ENCODE measurements around the gene COIL. TPM values are rescaled to one million over a fixed set of nuclear protein-coding genes. Genes with fewer than 3 reads are reported as not detected.

The COIL gene
- total RNA-seq (19.8 and 22.9 TPM in 2 replicates), polyA plus RNA-seq (3.7 and 6.9 TPM in 2 replicates), polyA minus RNA-seq (7.6 and 9.6 TPM in 2 replicates)
- 18.8 TPM for total RNA-seq (2013)

- ATAC-seq (ENCODE audit: low read depth) (peak; percentile 100), DNase-seq (peak; percentile 95)
- Mint-ChIP-seq H3K27me3 (no peaks in the 10 kb centered on the region), H3K4me3 (peak within 1 kb of the TSS; percentile 91), H3K27ac (peak within 1 kb of the TSS; percentile 85), H3K4me1 (peaks cover 21% of the 10 kb centered on the region), H3K9me3 (ENCODE audit: insufficient read depth) (no peaks in the 10 kb centered on the region)
- H2AFZ ChIP-seq (ENCODE audit: insufficient read depth, low read depth, low read length, poor library complexity, severe bottlenecking): peak within 1 kb of the TSS; percentile 92
- peaks cover 14% of the 10 kb centered on the region for H4K20me1 ChIP-seq (ENCODE audit: control insufficient read depth, insufficient read depth, low read length, poor library complexity, severe bottlenecking)
- H3K9ac ChIP-seq (ENCODE audit: low read length): peak within 1 kb of the TSS; percentile 90
- peak within 1 kb of the TSS; percentile 73 for H3K4me2 ChIP-seq (replicated peaks; ENCODE audit: low read depth, low read length, poor library complexity, severe bottlenecking)
- POLR2A ChIA-PET: interaction anchor here (1.3 kb wide), 1 partner anchor 124 kb away, joined by 6 read pairs; the partner anchor contains the start of gene AKAP1
- 0% methylated on average over 49 of the region's 59 CpGs for WGBS (ENCODE audit: insufficient coverage)
- H3K4me1 ChIP-seq (ENCODE audit: control insufficient read depth in 2 of 2, insufficient read depth in 2 of 2, low read length in 2 of 2): peaks cover 11 to 13% of the 10 kb centered on the region in 2 donors
- intact Hi-C loops (cut with micrococcal nuclease): loop anchor here (1.0 to 5.0 kb wide), 6 partner anchors 17 to 128 kb away; partner anchors contain the start of genes AKAP1, C17orf67, SCPEP1 and TRIM25
- peak within 1 kb of the TSS; percentile 86 to 90 for H3K27ac ChIP-seq (ENCODE audit: low read length in 2 of 2)
- CTCF ChIA-PET: interaction anchor here (0.8 to 1.9 kb wide), 7 partner anchors 12 to 142 kb away, joined by 3 to 13 read pairs (median 4); partner anchors contain the start of gene SCPEP1
- peak within 1 kb of the TSS in 4 of 5 experiments; percentile 78 to 89 (median 83) for H3K4me3 ChIP-seq (ENCODE audit: control extremely low read depth in 1 of 5, extremely low read depth in 1 of 5, insufficient read depth in 1 of 5, low read depth in 2 of 5, low read length in 4 of 5)
- peaks cover 1 to 3% of the 10 kb centered on the region in 2 experiments for H3K36me3 ChIP-seq (replicated peaks in 1 of 2; ENCODE audit: control extremely low read depth in 1 of 2, control insufficient read depth in 1 of 2, extremely low read depth in 1 of 2, insufficient read depth in 2 of 2, low read length in 1 of 2)
- peak; percentile 98 for TF ChIP-seq CTCF (IDR thresholded peaks at IDR 0.05)
- no peak for TF ChIP-seq EZH2 (IDR thresholded peaks at IDR 0.05; ENCODE audit: borderline replicate concordance, insufficient read depth, low read depth, low read length, poor library complexity, severe bottlenecking)
- no peaks in the 10 kb centered on the region for H3K9me3 ChIP-seq (ENCODE audit: control extremely low read depth in 1 of 3, control insufficient read depth in 2 of 3, insufficient read depth in 1 of 3, low read length in 2 of 3)
- no peaks in the 10 kb centered on the region for H3K27me3 ChIP-seq (replicated peaks in 1 of 4; ENCODE audit: control extremely low read depth in 1 of 4, control insufficient read depth in 3 of 4, insufficient read depth in 4 of 4, low read length in 3 of 4)
- peaks cover 39% of the 10 kb centered on the region for H3K79me2 ChIP-seq (ENCODE audit: control insufficient read depth, insufficient read depth, low read length)
These were observed at the start of gene COIL for GRCh38 chr17:56960596-56961538. Gene COIL (minus strand): TSS chr17:56961050. CDS start chr17:56961019, 31 bp downstream.

All from B cell (primary cell).